ENCODE measurements around the gene C7. TPM values are rescaled to one million over a fixed set of nuclear protein-coding genes. Genes with fewer than 3 reads are reported as not detected.

Gene C7
- not detected in 5 replicates for total RNA-seq (2022; extraction: Qiagen RNA extraction)

GRCh38 chr5:40909264-40909663 is at the start of gene C7:
Gene C7, plus strand, starts transcription at chr5:40909497. Its CDS starts 114 bp downstream, at chr5:40909611.

Other genes starting within 250 kb of the C7 start
- 3.6 to 5.1 TPM (median 4.5 TPM) in 5 replicates for gene PTGER4, start 229.6 kb upstream of the C7 start, total RNA-seq (2022; extraction: Qiagen RNA extraction)
- gene TTC33, start 153.5 kb upstream of the C7 start, total RNA-seq (2022; extraction: Qiagen RNA extraction), result 7.0 to 14.7 TPM (median 9.9 TPM) in 5 replicates
- gene PRKAA1, start 111.1 kb upstream of the C7 start, total RNA-seq (2022; extraction: Qiagen RNA extraction), result 29.3 to 52.9 TPM (median 39.2 TPM) in 5 replicates
- 2,645 to 3,238 TPM (median 2,796 TPM) in 5 replicates for gene RPL37, start 74.3 kb upstream of the C7 start, total RNA-seq (2022; extraction: Qiagen RNA extraction)
- 2.6 to 3.5 TPM (median 3.1 TPM) in 5 replicates for gene CARD6, start 68.1 kb upstream of the C7 start, total RNA-seq (2022; extraction: Qiagen RNA extraction)
- gene MROH2B, start 161.8 kb downstream of the C7 start, total RNA-seq (2022; extraction: Qiagen RNA extraction), result not detected in 5 replicates